ENCODE measurements around the gene NXPH2.
A peak's percentile ranks its signal among the peaks of the same experiment; 100 is the strongest.

NXPH2 gene

DNA sequence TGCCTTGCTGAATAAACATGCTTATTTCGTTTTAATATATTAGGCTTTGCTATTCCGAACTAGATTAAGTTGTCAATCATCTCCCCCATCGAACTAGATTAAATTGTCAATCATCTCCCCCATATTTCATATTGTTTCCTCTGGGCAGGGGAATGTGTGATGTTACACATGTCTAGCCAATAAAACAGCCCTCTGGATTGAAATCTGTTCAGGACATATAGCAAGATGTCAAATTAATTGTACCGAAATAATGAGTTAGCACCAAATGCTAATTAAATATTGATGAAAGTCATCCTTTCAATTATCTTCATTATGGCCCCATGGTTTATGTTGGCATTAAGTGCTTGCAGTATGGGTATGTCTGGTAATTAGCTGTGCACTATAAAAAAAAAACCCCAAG, 143.1 kb downstream of the NXPH2 start:
- DNase-seq (ENCODE audit: low read depth), result no peak

GRCh38 chr2:138633049-138633448, 147.1 kb downstream of the NXPH2 start:
- no peak for DNase-seq (ENCODE audit: low read depth)

- peak; percentile 14 for DNase-seq (ENCODE audit: low read depth)
Observed at GRCh38 chr2:138632066-138632620, 148.0 kb downstream of the NXPH2 start.

- no peak for DNase-seq (ENCODE audit: low read depth)
Observed at GRCh38 chr2:138630164-138630563, 150.0 kb downstream of the NXPH2 start.

DNA sequence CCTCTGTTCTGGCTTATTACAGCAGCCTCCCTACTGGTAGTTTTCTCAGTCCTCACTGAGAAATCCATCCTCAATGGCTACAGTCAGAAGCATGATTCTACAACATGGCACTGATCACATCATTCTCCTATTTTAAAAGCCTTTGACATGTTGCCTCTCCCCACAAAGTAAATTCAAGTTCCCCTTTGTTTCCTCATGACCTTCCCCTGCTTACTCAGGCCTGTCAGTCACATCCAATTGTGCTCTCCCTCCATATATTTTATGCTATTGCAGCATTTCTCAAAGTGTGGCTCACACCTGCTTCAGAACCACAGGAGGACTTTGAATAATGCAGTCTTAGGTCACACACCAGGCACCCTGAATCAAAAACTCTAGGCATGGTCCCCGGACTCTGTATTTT, 154.0 kb downstream of the NXPH2 start:
- no peak for DNase-seq (ENCODE audit: low read depth)

DNA sequence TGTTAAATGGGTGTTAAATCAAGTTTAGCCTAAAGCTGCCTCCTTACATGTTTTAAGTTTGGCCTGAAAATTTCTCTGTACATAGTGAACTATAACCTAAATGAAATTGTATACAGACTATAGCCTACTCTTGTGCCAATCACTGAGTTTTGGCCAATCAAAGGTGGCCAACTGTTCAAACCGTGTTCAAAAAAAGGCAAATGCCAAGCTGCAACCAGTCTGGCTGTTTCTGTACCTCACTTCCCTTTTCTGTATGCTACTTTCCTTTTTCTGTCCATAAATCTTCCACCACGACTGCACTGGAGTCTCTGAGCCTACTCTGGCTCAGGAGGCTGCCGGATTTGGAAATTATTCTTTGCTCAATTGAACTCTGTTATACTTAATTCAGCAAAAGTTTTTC, 157.6 kb downstream of the NXPH2 start:
- DNase-seq (ENCODE audit: low read depth), result no peak

DNA sequence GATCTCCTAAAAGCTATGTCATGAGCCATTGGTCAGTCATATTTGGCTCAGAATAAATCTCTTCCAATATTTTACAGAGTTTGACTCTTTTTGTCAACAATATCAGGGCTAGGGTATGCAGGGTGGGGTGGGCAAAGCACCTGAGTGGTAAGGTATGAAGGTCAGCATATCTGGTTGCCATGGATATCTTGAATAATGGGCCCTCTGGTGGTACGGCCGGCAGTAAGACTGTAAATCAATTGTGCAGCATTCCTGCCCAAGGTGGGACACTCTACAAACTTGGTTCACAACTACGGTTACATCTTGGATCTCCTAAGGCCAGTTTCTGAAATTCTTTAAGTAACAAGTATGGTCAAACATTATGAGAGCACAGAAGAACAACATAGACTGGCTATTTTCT, 159.1 kb downstream of the NXPH2 start:
- no peak for DNase-seq (ENCODE audit: low read depth)

DNA sequence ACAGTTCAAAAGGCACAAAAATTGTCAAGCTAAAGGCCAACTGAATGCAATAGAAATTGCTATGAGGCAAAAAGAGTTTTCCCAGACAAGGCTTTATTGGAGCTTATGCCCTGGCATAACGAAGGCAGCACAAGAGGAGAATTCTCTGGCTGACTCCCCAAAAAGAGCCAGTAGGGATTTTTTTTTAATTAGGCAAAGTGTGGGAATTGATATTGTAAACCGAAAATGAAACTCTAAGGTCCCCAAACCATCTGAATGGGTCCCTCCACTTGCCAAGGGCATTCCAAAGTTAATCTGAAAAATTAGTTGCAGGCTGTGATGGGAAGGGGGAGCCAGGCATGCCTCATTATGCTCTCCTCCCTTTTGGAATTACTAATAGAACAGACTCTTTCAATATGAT, 159.8 kb downstream of the NXPH2 start:
- no peak for DNase-seq (ENCODE audit: low read depth)

Measured in fibroblast of the conjunctiva (primary cell).